Endothelial cell of umbilical vein (primary cell): ENCODE results near the gene DCUN1D5. TPM values are rescaled to one million over a fixed set of nuclear protein-coding genes. Genes with fewer than 3 reads are reported as not detected.

Source experiments
- BruUV-seq: library from RNA; stranded (reverse); fragments of 400-500 nt; replicated peaks from 2 replicates; lab custom pipeline; 2021; lab: Mats Ljungman, UMichigan
- CTCF ChIA-PET: fragments of 300-600, 350-600 bp; sonication (Branson Sonifier 250); formaldehyde crosslinking; loops from one replicate; lab custom pipeline; 2021; ENCODE audit warnings: antibody characterized with exemption, inconsistent platforms; lab: Charles Lee
- POLR2A ChIA-PET: fragments of 300-600, 350-600 bp; sonication (Branson Sonifier 250); formaldehyde crosslinking; loops from one replicate; lab custom pipeline; 2021; ENCODE audit warnings: antibody characterized with exemption, inconsistent platforms; lab: Charles Lee
- DNase-seq: peaks from one replicate; pipeline ENCODE4 v3.0.0-alpha.2; 2011; ENCODE audit warnings: low read depth, low spot score
- FAIRE-seq: peaks from 2 replicates; lab custom pipeline; 2011; peaks lifted over from hg19 to GRCh38; lab: Jason Lieb, UNC
- H2AFZ ChIP-seq: 2 replicates; pipeline ENCODE4 v1.6.0; 2012; ENCODE audit warnings: low read depth, low read length, control low read depth, inconsistent platforms
- H3K27ac ChIP-seq: 2 replicates; pipeline ENCODE4 v1.5.1; 2011; ENCODE audit warnings: low read depth, mild to moderate bottlenecking, control low read depth, low read length, moderate library complexity; ENCODE audit not compliant: insufficient read depth
- H3K27me3 ChIP-seq, 2 experiments: 2 replicates each; pipeline versions ENCODE4 v1.6.0 to v1.6.1; 2011; ENCODE audit warnings: low read length in 2 of 2, mixed read lengths in 1 of 2; ENCODE audit not compliant: control insufficient read depth in 2 of 2, insufficient read depth in 2 of 2
- H3K36me3 ChIP-seq, 2 experiments: 2 replicates in 1 of 2; 3 replicates in 1 of 2; pipeline ENCODE4 v1.5.1; 2011; ENCODE audit warnings: low read length in 2 of 2, mild to moderate bottlenecking in 1 of 2, moderate library complexity in 1 of 2; ENCODE audit not compliant: control insufficient read depth in 2 of 2, insufficient read depth in 2 of 2; ENCODE audit errors: extremely low read depth in 1 of 2
- H3K4me1 ChIP-seq: 3 replicates; pipeline ENCODE4 v1.5.1; 2011; ENCODE audit warnings: mild to moderate bottlenecking, low read length; ENCODE audit not compliant: control insufficient read depth, insufficient read depth; ENCODE audit errors: extremely low read depth
- H3K4me2 ChIP-seq: 2 replicates; pipeline ENCODE4 v1.6.1; 2011; ENCODE audit warnings: low read length, control low read depth, mixed read lengths; ENCODE audit not compliant: insufficient read depth
- H3K4me3 ChIP-seq, 3 experiments: fragments of 200-600 bp in 1 of 3; sonication (generic), shearing (Covaris generic) in 1 of 3; replicated peaks in 1 of 3; 2 replicates each; pipeline ENCODE4 v1.5.1; 2011 to 2016; ENCODE audit warnings: control low read depth in 3 of 3, low read length in 3 of 3, mild to moderate bottlenecking in 2 of 3, inconsistent platforms in 1 of 3, low read depth in 1 of 3, moderate library complexity in 1 of 3; ENCODE audit not compliant: insufficient read depth in 1 of 3
- H3K79me2 ChIP-seq: 2 replicates; pipeline ENCODE4 v1.6.0; 2012; ENCODE audit warnings: low read length, inconsistent platforms; ENCODE audit not compliant: control insufficient read depth, insufficient read depth
- H3K9ac ChIP-seq: replicated peaks from 2 replicates; pipeline ENCODE3; 2011; ENCODE audit warnings: low read length, control low read depth; ENCODE audit not compliant: insufficient read depth; ENCODE audit errors: extremely low read depth
- H3K9me1 ChIP-seq: replicated peaks from 3 replicates; pipeline ENCODE4 v1.6.0; 2011; ENCODE audit warnings: mild to moderate bottlenecking, low read length; ENCODE audit not compliant: control insufficient read depth, insufficient read depth; ENCODE audit errors: extremely low read depth
- H3K9me3 ChIP-seq: replicated peaks from 2 replicates; pipeline ENCODE4 v1.5.1; 2012; ENCODE audit warnings: low read length, inconsistent platforms; ENCODE audit not compliant: control insufficient read depth, insufficient read depth
- H4K20me1 ChIP-seq: replicated peaks from 2 replicates; pipeline ENCODE3; 2011; ENCODE audit warnings: mild to moderate bottlenecking, low read length; ENCODE audit not compliant: control insufficient read depth, insufficient read depth; ENCODE audit errors: extremely low read depth
- EZH2 ChIP-seq: IDR thresholded peaks from 2 replicates; pipeline ENCODE4 v1.6.1; 2012; ENCODE audit warnings: borderline replicate concordance, low read depth, mild to moderate bottlenecking, moderate library complexity, low read length, inconsistent platforms; ENCODE audit not compliant: severe bottlenecking
- FOS ChIP-seq: IDR thresholded peaks from 2 replicates; pipeline ENCODE4 v1.6.1; 2011; ENCODE audit warnings: mild to moderate bottlenecking, low read length, moderate library complexity, borderline replicate concordance; ENCODE audit not compliant: insufficient read depth
- GATA2 ChIP-seq: IDR thresholded peaks from 2 replicates; pipeline ENCODE4 v1.7.0; 2011; ENCODE audit warnings: low read depth, mild to moderate bottlenecking, moderate library complexity, mixed read lengths, low read length; ENCODE audit not compliant: insufficient read length, insufficient read depth
- JUN ChIP-seq: IDR thresholded peaks from 2 replicates; pipeline ENCODE4 v1.6.1; 2011; ENCODE audit warnings: borderline replicate concordance, low read depth; ENCODE audit not compliant: insufficient read length, insufficient read depth
- MYC ChIP-seq: IDR thresholded peaks from one replicate; pipeline ENCODE4 v1.6.1; 2011; ENCODE audit warnings: mild to moderate bottlenecking, low read depth, low read length
- POLR2A ChIP-seq: IDR thresholded peaks from 2 replicates; pipeline ENCODE4 v1.6.1; 2012; ENCODE audit warnings: low read depth, mild to moderate bottlenecking, control low read depth, low read length
- POLR2AphosphoS5 ChIP-seq: IDR thresholded peaks from 2 replicates; pipeline ENCODE4 v1.6.1; 2012; ENCODE audit warnings: low read depth, mild to moderate bottlenecking, control low read depth, low read length, moderate library complexity; ENCODE audit not compliant: insufficient read depth
- dilution Hi-C: fragments of 300-500 bp; cut with MboI; formaldehyde crosslinking; loops from one replicate; pipeline ENCODE4 v1.15.0; 2019; ENCODE audit warnings: low sequenced_read_pairs; ENCODE audit not compliant: extremely low pct_ligation_motif_present
- intact Hi-C: fragments of 100-400 bp; cut with micrococcal nuclease; formaldehyde crosslinking; loops from one replicate; pipeline ENCODE4 v1.10.0; 2022
- polyA plus RNA-seq, 4 experiments: library from polyadenylated mRNA; depleted of rRNA in 3 of 4; stranded (reverse) in 3 of 4; unstranded in 1 of 4; fragments of >200 nt; gene quantifications; 2 replicates each; pipeline versions ENCODE4 v1.2.1 to v1.2.3, GENCODE V29; 2011 to 2012; ENCODE audit warnings: missing spikeins in 1 of 4
- total RNA-seq: library from RNA; stranded (reverse); gene quantifications from 2 replicates; pipeline ENCODE4 v1.2.3, GENCODE V29; 2021
- TF ChIP-seq, protein P1 (sequence below), 2 donors: IDR thresholded peaks; 1 replicate in 1 of 2; 2 replicates in 1 of 2; pipeline ENCODE4 v1.5.1; 2011; ENCODE audit warnings: low read length in 2 of 2, mild to moderate bottlenecking in 2 of 2, moderate library complexity in 2 of 2, control low read depth in 1 of 2, inconsistent platforms in 1 of 2, low read depth in 1 of 2; ENCODE audit not compliant: insufficient read depth in 1 of 2; ENCODE audit errors: extremely low read depth in 1 of 2
- TF ChIP-seq, protein P2 (sequence below): IDR thresholded peaks from 2 replicates; pipeline ENCODE4 v1.6.1; 2011; ENCODE audit not compliant: insufficient read depth, insufficient read length

The DCUN1D5 gene
- total and polyA plus RNA-seq, 2 donors (not counting 3 experiments of a cell fraction or from before 2014, with no cell fraction given) = 32.9 to 49.8 TPM

DNA sequence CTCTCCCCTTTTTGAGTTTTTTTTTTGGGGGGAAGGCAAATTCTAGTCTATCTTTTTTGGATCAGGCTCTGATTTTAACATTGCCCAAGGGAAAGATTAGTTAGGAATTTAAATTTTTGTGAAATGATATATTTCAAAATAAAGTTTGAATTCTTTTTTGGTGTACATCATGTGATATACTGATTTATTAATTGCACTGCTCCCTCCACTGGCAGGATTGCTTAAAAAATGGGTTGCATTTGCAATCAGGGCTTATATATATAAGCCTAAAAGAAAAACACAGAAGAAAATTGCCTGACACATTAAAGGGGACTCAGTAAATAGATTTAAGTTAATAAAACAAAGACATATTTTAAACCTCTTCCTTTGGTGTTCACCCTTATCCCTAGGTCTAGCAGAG, 18.4 kb upstream of the DCUN1D5 start:
- Histone ChIP-seq H3K79me2 (no peaks in the 10 kb centered on the region), H3K36me3 (no peaks in the 10 kb centered on the region), H3K9me1 (no peaks in the 10 kb centered on the region), H3K9ac (no peak overlapping the region), H4K20me1 (peaks cover 2% of the 10 kb centered on the region), H3K4me3 (peak overlapping the region in 1 of 3 experiments; percentile 71), H3K9me3 (no peaks in the 10 kb centered on the region), H2AFZ (no peak overlapping the region), H3K27me3 (peaks cover 4 to 10% of the 10 kb centered on the region in 2 experiments), H3K4me2 (no peak overlapping the region), H3K4me1 (peaks cover 14% of the 10 kb centered on the region), H3K27ac (no peak overlapping the region)
- TF ChIP-seq, protein P1, sequence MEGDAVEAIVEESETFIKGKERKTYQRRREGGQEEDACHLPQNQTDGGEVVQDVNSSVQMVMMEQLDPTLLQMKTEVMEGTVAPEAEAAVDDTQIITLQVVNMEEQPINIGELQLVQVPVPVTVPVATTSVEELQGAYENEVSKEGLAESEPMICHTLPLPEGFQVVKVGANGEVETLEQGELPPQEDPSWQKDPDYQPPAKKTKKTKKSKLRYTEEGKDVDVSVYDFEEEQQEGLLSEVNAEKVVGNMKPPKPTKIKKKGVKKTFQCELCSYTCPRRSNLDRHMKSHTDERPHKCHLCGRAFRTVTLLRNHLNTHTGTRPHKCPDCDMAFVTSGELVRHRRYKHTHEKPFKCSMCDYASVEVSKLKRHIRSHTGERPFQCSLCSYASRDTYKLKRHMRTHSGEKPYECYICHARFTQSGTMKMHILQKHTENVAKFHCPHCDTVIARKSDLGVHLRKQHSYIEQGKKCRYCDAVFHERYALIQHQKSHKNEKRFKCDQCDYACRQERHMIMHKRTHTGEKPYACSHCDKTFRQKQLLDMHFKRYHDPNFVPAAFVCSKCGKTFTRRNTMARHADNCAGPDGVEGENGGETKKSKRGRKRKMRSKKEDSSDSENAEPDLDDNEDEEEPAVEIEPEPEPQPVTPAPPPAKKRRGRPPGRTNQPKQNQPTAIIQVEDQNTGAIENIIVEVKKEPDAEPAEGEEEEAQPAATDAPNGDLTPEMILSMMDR (IDR thresholded peaks at IDR 0.05; ENCODE audit: extremely low read depth in 1 of 2, insufficient read depth in 1 of 2, low read depth in 1 of 2, low read length in 2 of 2) = no peak
- TF ChIP-seq GATA2 (no peak), POLR2A (no peak), EZH2 (no peak), MYC (no peak), FOS (no peak), JUN (no peak), POLR2AphosphoS5 (no peak)
- TF ChIP-seq, protein P2, sequence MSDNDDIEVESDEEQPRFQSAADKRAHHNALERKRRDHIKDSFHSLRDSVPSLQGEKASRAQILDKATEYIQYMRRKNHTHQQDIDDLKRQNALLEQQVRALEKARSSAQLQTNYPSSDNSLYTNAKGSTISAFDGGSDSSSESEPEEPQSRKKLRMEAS = no peak
- no peak for FAIRE-seq
- ChIA-PET CTCF (interaction anchor here (1.5 kb wide), 1 partner anchor 196 kb away, joined by 9 read pairs; no protein-coding TSS in a partner anchor), POLR2A (no interaction called here)
- DNase-seq = peak; percentile 21
- BruUV-seq = no TSS peak
- intact Hi-C loops = no loop called here
- dilution Hi-C loops = no loop called here
